ENCODE results near the gene CYP19A1.

The CYP19A1 gene

GRCh38 chr15:51368751-51369450, 30.5 kb upstream of the CYP19A1 start:
- TF ChIP-seq USF1 (IDR thresholded peaks at IDR 0.05) = no peak
- TF ChIP-seq MAX (IDR thresholded peaks at IDR 0.05) = no peak
- no peak for TF ChIP-seq CEBPB (IDR thresholded peaks at IDR 0.05)
- no peak for TF ChIP-seq REST (IDR thresholded peaks at IDR 0.05; ENCODE audit: low read depth)

GRCh38 chr15:51368307-51368706, 29.9 kb upstream of the CYP19A1 start:
- TF ChIP-seq EP300 (IDR thresholded peaks at IDR 0.05; ENCODE audit: borderline replicate concordance) = no peak
- no peak for TF ChIP-seq REST (IDR thresholded peaks at IDR 0.05; ENCODE audit: low read depth)
- no peak for TF ChIP-seq TEAD4 (IDR thresholded peaks at IDR 0.05)
- no peak for TF ChIP-seq EGR1 (IDR thresholded peaks at IDR 0.05)
- no peak for TF ChIP-seq USF1 (IDR thresholded peaks at IDR 0.05)
- no peak for TF ChIP-seq CEBPB (IDR thresholded peaks at IDR 0.05)
- no peak for TF ChIP-seq YY1 (IDR thresholded peaks at IDR 0.05; ENCODE audit: low read depth)
- no peak for TF ChIP-seq FOXM1 (IDR thresholded peaks at IDR 0.05; ENCODE audit: borderline replicate concordance, low read depth)

- TF ChIP-seq TAF1 (IDR thresholded peaks at IDR 0.05; ENCODE audit: low read depth) (no peak), TEAD4 (IDR thresholded peaks at IDR 0.05) (no peak), NFIC (IDR thresholded peaks at IDR 0.05) (no peak), FOXM1 (IDR thresholded peaks at IDR 0.05; ENCODE audit: borderline replicate concordance, low read depth) (no peak), EGR1 (IDR thresholded peaks at IDR 0.05) (no peak)
Observed at GRCh38 chr15:51367322-51367976, 29.1 kb upstream of the CYP19A1 start.

- no peak for TF ChIP-seq MAX (IDR thresholded peaks at IDR 0.05)
- no peak for TF ChIP-seq TAF1 (IDR thresholded peaks at IDR 0.05; ENCODE audit: low read depth)
- no peak for TF ChIP-seq CEBPB (IDR thresholded peaks at IDR 0.05)
Observed at GRCh38 chr15:51366920-51367319, 28.5 kb upstream of the CYP19A1 start.

GRCh38 chr15:51366071-51366470, 27.7 kb upstream of the CYP19A1 start:
- TF ChIP-seq TCF12 (IDR thresholded peaks at IDR 0.05; ENCODE audit: low read depth) = no peak
- TF ChIP-seq TAF1 (IDR thresholded peaks at IDR 0.05; ENCODE audit: low read depth) = no peak
- no peak for TF ChIP-seq TEAD4 (IDR thresholded peaks at IDR 0.05)
- TF ChIP-seq USF1 (IDR thresholded peaks at IDR 0.05) = no peak
- TF ChIP-seq FOXM1 (IDR thresholded peaks at IDR 0.05; ENCODE audit: borderline replicate concordance, low read depth) = no peak
- no peak for TF ChIP-seq RAD21 (IDR thresholded peaks at IDR 0.05; ENCODE audit: low read depth)
- TF ChIP-seq NFIC (IDR thresholded peaks at IDR 0.05) = no peak
- no peak for TF ChIP-seq EGR1 (IDR thresholded peaks at IDR 0.05)
- no peak for TF ChIP-seq CEBPB (IDR thresholded peaks at IDR 0.05)
- no peak for TF ChIP-seq MAX (IDR thresholded peaks at IDR 0.05)
- no peak for TF ChIP-seq EP300 (IDR thresholded peaks at IDR 0.05; ENCODE audit: borderline replicate concordance)
- no peak for TF ChIP-seq YY1 (IDR thresholded peaks at IDR 0.05; ENCODE audit: low read depth)
- TF ChIP-seq ZBTB7A (IDR thresholded peaks at IDR 0.05; ENCODE audit: low read depth) = no peak
- TF ChIP-seq REST (IDR thresholded peaks at IDR 0.05; ENCODE audit: low read depth) = no peak
- no peak for TF ChIP-seq CREB1 (IDR thresholded peaks at IDR 0.05; ENCODE audit: low read depth)
